RWPE2 (cell line): ENCODE results near the gene NAB1.
"Not testable (repeated sequence)": the region's sequence is repeated elsewhere in the genome, so short reads cannot be mapped to it uniquely, and the experiment has no call there.

Experiments used
- ATAC-seq: fragments of 200-7000 bp; cut with Tn5 transposase; 3 replicates; pipeline ENCODE4 v1.9.1; 2021; ENCODE audit warnings: low read depth
- DNase-seq: peaks from one replicate; pipeline ENCODE4 v3.0.0-alpha.2; 2020; ENCODE audit warnings: low spot score
- H3K27ac ChIP-seq: fragments of 450-650 bp; 2 replicates; pipeline ENCODE4 v1.5.1; 2017; ENCODE audit warnings: mild to moderate bottlenecking; ENCODE audit not compliant: poor library complexity, severe bottlenecking
- H3K27me3 ChIP-seq: fragments of 250-450 bp; sonication (Bioruptor Pico); 2 replicates; pipeline ENCODE4 v1.5.1; 2021; ENCODE audit warnings: mild to moderate bottlenecking, moderate library complexity; ENCODE audit not compliant: insufficient read depth, poor library complexity, severe bottlenecking
- H3K36me3 ChIP-seq: fragments of 250-450 bp; sonication (Bioruptor Pico); 2 replicates; pipeline ENCODE4 v1.5.1; 2020; ENCODE audit warnings: low read depth, mild to moderate bottlenecking, moderate library complexity
- H3K4me1 ChIP-seq: fragments of 250-450 bp; sonication (Bioruptor Pico); 2 replicates; pipeline ENCODE4 v1.5.1; 2021; ENCODE audit warnings: mild to moderate bottlenecking, moderate library complexity; ENCODE audit not compliant: insufficient read depth, poor library complexity, severe bottlenecking
- H3K4me3 ChIP-seq: fragments of 250-450 bp; sonication (Bioruptor Pico); 2 replicates; pipeline ENCODE4 v1.5.1; 2021; ENCODE audit warnings: mild to moderate bottlenecking, moderate library complexity; ENCODE audit not compliant: severe bottlenecking
- H3K9me3 ChIP-seq: fragments of 250-450 bp; sonication (Bioruptor Pico); 2 replicates; pipeline ENCODE4 v1.5.1; 2021; ENCODE audit warnings: mild to moderate bottlenecking, moderate library complexity; ENCODE audit not compliant: severe bottlenecking
- TF ChIP-seq, protein P1 (sequence below): fragments of 450-650 bp; IDR thresholded peaks from one replicate; pipeline ENCODE4 v1.5.1; 2017; ENCODE audit warnings: mild to moderate bottlenecking, moderate library complexity; ENCODE audit not compliant: poor library complexity, severe bottlenecking

The NAB1 gene

DNA sequence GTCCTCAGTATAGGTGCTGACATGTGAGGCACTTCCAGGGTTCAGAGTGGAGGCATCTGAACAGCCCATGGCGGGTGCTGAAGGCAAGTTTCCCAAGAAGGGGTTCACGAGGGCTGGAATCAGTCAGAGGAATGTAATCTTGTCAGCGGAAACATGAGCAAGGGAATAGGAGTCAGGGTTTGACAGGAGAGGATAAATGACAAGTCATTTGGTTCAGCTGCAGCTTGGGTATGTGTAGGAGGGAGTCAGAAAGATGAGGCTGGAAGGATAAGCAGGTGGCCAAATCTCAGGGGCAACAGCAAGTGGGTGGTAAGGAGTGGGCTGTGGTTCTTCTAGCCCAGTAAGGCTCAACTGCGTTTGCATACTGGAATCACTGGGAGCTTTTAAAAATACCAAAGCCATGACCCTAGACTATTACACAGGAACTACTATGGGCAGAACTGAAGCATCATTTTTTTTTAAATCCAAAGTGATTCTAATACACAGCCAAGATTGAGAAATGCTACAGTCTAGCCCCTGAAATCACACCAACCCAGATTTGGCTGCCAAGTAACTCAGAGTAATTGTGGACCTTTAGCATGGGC lies 41.8 kb upstream of the NAB1 start:
- Histone ChIP-seq H3K27ac (peak overlapping the region; percentile 96), H3K4me3 (peak overlapping the region; percentile 3), H3K9me3 (no peaks in the 10 kb centered on the region), H3K27me3 (no peaks in the 10 kb centered on the region), H3K36me3 (peaks cover 5% of the 10 kb centered on the region), H3K4me1 (peaks cover 58% of the 10 kb centered on the region)
- TF ChIP-seq, protein P1, sequence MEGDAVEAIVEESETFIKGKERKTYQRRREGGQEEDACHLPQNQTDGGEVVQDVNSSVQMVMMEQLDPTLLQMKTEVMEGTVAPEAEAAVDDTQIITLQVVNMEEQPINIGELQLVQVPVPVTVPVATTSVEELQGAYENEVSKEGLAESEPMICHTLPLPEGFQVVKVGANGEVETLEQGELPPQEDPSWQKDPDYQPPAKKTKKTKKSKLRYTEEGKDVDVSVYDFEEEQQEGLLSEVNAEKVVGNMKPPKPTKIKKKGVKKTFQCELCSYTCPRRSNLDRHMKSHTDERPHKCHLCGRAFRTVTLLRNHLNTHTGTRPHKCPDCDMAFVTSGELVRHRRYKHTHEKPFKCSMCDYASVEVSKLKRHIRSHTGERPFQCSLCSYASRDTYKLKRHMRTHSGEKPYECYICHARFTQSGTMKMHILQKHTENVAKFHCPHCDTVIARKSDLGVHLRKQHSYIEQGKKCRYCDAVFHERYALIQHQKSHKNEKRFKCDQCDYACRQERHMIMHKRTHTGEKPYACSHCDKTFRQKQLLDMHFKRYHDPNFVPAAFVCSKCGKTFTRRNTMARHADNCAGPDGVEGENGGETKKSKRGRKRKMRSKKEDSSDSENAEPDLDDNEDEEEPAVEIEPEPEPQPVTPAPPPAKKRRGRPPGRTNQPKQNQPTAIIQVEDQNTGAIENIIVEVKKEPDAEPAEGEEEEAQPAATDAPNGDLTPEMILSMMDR = no peak
- DNase-seq (no peak), ATAC-seq (peak; percentile 73)

DNA sequence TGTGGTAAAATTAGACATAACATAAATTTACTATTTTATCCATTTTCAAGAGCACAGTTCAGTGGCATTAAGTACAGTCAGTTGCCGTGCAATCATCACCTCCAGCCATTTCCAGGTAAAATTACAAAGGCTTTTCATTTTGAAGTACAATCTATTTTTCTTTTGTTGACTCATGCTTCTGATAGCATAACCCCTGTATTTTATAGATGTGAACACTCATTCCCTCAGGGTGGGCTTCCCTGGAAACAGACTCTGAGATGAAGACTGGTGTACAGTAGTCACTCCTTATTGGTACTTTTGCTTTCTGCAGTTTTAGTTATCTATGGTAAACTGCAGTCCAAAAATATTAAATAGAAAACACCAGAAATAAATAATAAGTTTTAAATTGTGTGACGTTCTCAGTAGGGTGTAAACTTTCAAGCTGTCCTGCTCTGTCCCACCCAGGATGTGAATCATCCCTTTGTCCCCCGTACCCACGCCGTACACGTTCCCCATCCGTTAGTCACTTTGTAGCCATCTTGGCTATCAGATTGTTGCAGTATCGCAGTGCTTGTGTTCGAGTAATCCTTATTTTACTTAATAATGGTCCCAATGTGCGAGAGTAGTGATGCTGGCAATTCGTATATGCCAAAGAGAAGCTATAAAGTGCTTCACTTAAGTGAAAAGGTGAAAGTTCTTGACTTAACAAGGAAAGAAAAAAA lies 41.1 kb upstream of the NAB1 start:
- peaks cover 63% of the 10 kb centered on the region for H3K4me1 ChIP-seq
- peak; percentile 77 for DNase-seq
- TF ChIP-seq, protein P1 = no peak
- peak; percentile 83 for ATAC-seq
- H3K36me3 ChIP-seq = peaks cover 5% of the 10 kb centered on the region
- peak overlapping the region; percentile 0 for H3K4me3 ChIP-seq
- no peaks in the 10 kb centered on the region for H3K9me3 ChIP-seq
- H3K27ac ChIP-seq = peak overlapping the region; percentile 96
- no peaks in the 10 kb centered on the region for H3K27me3 ChIP-seq

DNA sequence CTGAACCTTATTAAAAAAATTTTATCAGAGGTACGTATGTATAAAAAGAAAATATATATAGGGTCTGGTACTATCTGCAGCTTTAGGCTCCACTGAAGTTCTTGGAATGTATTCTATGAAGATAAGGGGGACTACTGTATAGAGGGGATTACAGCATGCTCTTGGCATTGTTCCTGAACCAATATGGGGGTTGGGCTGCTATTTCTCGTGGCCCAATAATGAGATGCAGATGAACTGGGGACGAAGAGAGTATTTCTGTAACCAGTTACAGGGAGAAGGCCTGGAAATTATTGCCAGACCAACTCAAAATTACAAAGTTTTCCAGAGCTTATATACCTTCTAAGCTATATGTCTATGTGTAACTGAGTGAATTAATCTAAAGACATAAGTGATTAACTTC lies 40.0 kb upstream of the NAB1 start:
- not testable (repeated sequence) for H3K36me3 ChIP-seq, H3K4me3 ChIP-seq, H3K27me3 ChIP-seq, ATAC-seq, H3K9me3 ChIP-seq, DNase-seq
- Histone ChIP-seq H3K27ac (peak overlapping the region; percentile 96), H3K4me1 (peaks cover 63% of the 10 kb centered on the region)

DNA sequence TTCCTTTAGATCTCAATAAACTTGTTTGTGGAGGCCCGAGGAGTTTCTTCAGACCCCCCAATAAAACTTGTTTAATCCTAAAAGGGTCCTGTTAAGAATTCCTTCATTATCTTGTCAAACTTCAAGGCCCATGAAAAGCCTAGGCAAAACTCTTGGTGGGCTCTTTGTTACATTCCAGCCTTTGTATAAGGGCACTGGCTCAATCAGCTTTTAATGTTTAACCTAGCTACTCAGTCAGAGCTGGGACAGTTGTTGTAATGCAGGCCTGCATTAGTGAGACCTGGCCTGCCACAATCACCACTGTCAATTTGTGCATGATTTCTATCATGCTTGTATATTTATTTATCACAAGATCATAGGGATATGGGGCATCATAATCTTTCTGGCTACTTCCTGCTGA lies 39.5 kb upstream of the NAB1 start:
- ATAC-seq, H3K4me3 ChIP-seq, H3K9me3 ChIP-seq, DNase-seq, H3K27me3 ChIP-seq, H3K36me3 ChIP-seq: not testable (repeated sequence)
- Histone ChIP-seq H3K27ac (peak overlapping the region; percentile 96), H3K4me1 (peaks cover 63% of the 10 kb centered on the region)

DNA sequence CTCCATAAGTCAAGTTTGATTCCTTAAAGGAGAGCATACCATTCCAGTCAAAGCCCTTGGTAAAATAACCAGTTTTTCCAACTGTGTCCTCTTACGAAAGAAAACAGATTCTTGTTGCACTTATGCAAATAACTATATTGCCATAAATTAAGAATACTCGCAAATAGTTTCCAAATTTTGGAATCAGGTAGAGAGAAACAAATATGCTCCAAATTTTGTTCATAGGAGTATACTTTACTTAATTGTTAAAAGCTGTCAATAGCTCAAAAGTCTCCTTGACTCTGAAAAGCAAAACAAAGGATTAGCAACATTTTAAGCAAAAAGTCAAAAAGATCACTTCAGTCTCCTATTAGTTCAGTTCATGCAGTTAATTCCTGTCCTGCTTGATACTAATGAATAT lies 38.4 kb upstream of the NAB1 start:
- not testable (repeated sequence) for H3K9me3 ChIP-seq, H3K36me3 ChIP-seq, ATAC-seq, DNase-seq, H3K27me3 ChIP-seq, H3K4me3 ChIP-seq
- Histone ChIP-seq H3K4me1 (peaks cover 59% of the 10 kb centered on the region), H3K27ac (peak overlapping the region; percentile 96)

DNA sequence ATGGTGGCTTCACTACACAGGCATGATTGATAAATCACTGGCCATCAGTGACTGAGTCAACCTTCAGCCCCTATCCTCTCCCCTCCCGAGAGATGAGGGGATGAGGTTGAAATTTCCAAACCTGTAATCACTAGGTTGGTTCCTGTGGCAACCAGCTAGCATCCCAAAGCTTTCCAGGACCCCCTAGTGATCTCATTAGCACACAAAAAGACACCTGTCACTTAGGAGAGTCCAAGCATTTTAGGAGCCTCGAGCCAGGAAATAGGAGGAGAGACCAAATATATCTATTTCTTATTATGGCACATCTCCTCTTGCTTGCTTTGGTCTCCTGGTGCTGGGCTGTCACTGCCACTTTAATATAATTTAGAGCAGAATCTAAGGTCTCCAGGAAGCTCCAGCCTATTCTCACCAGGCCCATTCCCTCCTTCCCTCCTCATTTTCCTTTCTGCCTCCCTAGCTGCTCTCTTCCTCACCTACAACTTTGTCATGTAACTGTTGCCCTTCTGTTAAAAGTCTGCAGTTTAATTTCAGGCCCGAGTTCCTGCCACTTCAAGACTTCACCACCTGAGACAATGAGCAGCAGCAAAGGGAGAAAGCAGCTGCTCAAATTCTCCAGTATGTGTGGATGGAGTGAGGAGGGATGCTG lies 33.2 kb upstream of the NAB1 start:
- Histone ChIP-seq H3K4me1 (peaks cover 15% of the 10 kb centered on the region), H3K36me3 (no peaks in the 10 kb centered on the region), H3K4me3 (no peak overlapping the region), H3K27ac (no peak overlapping the region), H3K27me3 (no peaks in the 10 kb centered on the region), H3K9me3 (no peaks in the 10 kb centered on the region)
- DNase-seq (no peak), ATAC-seq (no peak)
- TF ChIP-seq, protein P1 = no peak
